ENCODE results near the gene RPS3. TPM values are rescaled to one million over a fixed set of nuclear protein-coding genes. Genes with fewer than 3 reads are reported as not detected.
A peak's percentile ranks its signal among the peaks of the same experiment; 100 is the strongest.

The RPS3 gene
- total RNA-seq, 1 donor from 2014 or later = 1,962 TPM

DNA sequence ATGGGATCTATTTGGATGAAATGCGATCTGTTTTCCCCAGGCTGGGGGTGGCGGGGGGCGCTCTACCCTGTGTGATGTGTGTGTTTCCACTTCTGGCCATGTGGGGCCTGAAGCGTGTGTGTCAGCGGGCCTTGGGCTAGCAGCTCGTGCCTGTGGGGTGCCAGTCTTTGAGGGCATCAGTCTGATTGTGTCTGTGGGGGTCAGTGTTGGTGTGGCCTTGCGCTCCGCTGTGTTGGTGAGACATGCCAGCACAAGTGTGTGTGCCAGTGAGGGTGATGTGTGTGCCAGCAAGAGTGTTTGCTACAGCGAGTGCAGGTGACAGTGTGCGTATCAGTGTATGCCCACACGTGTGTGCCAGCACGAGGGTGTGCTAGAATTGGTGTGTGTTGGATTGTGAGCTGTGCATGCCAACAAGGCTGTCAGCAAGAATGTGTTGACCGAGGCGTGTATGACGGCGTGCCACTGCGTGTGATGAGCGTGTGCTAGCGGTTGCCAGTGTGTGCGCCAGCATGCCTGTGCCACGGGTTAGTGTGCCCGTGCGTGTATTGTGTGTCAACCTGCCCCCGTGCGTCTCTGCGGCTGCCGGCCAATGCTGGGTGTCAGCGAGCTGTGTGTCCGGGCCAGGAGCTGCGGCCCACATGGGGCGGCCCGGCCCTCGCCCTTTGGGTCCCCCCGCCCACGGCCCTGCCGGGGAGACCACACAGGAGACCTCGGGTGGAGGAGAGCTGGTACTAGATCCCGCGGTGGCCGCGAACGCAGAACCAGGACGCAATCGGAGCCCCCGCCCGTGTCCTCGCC is 48.4 kb upstream of the RPS3 start:
- Histone ChIP-seq H3K4me2 (peak overlapping the region; percentile 100), H3K4me3 (peak overlapping the region; percentile 79), H3F3A (ENCODE audit: low read depth) (peaks cover 25% of the 10 kb centered on the region), H2AFZ (replicated peaks) (peak overlapping the region; percentile 99), H3K27ac (no peak overlapping the region), H3K27me3 (peaks cover 35% of the 10 kb centered on the region), H3K9ac (no peak overlapping the region), H3K4me1 (peaks cover 35% of the 10 kb centered on the region), H3K36me3 (no peaks in the 10 kb centered on the region), H3K79me2 (ENCODE audit: low read depth) (no peaks in the 10 kb centered on the region), H4K20me1 (ENCODE audit: low read depth) (no peaks in the 10 kb centered on the region), H3K9me3 (ENCODE audit: low read depth) (no peaks in the 10 kb centered on the region)
- Mint-ChIP-seq H3K36me3 (no peaks in the 10 kb centered on the region), H3K4me1 (peaks cover 29% of the 10 kb centered on the region), H3K9me3 (no peaks in the 10 kb centered on the region), H3K27me3 (ENCODE audit: insufficient read depth, low read depth) (peaks cover 15% of the 10 kb centered on the region), H3K27ac (peak overlapping the region; percentile 94), H3K4me3 (peak overlapping the region; percentile 88)
- TF ChIP-seq, protein P1, sequence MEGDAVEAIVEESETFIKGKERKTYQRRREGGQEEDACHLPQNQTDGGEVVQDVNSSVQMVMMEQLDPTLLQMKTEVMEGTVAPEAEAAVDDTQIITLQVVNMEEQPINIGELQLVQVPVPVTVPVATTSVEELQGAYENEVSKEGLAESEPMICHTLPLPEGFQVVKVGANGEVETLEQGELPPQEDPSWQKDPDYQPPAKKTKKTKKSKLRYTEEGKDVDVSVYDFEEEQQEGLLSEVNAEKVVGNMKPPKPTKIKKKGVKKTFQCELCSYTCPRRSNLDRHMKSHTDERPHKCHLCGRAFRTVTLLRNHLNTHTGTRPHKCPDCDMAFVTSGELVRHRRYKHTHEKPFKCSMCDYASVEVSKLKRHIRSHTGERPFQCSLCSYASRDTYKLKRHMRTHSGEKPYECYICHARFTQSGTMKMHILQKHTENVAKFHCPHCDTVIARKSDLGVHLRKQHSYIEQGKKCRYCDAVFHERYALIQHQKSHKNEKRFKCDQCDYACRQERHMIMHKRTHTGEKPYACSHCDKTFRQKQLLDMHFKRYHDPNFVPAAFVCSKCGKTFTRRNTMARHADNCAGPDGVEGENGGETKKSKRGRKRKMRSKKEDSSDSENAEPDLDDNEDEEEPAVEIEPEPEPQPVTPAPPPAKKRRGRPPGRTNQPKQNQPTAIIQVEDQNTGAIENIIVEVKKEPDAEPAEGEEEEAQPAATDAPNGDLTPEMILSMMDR (IDR thresholded peaks at IDR 0.05) = peak; percentile 24
- TF ChIP-seq EZH2 (IDR thresholded peaks at IDR 0.05) = no peak
- peak; percentile 52 for DNase-seq (ENCODE audit: low spot score)

DNA sequence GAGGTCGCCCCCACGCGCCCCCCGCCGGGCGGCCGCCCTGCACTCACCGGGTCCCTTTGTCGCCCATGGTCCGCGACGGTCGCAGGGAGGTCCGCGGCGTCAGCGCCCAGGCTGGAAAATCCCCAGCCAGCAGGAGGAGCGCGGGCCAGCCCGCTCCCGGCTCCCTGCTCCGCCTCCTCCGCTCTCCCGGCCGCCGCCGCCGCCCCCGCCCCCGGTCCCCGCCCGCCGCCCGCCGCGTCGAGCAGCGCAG is 47.9 kb upstream of the RPS3 start, which contains the start of gene ARRB1:
ARRB1 (minus strand) TSS at position 121 of the 250 bp plus-strand sequence; CDS start at position 67, 54 bp downstream.
- H3K27ac ChIP-seq = no peak within 1 kb of the TSS
- Mint-ChIP-seq H3K4me3 (peak within 1 kb of the TSS; percentile 88), H3K27me3 (ENCODE audit: insufficient read depth, low read depth) (peaks cover 14% of the 10 kb centered on the region), H3K9me3 (no peaks in the 10 kb centered on the region), H3K4me1 (peaks cover 26% of the 10 kb centered on the region), H3K36me3 (no peaks in the 10 kb centered on the region), H3K27ac (peak within 1 kb of the TSS; percentile 94)
- no peaks in the 10 kb centered on the region for H3K36me3 ChIP-seq
- peaks cover 35% of the 10 kb centered on the region for H3K4me1 ChIP-seq
- H4K20me1 ChIP-seq (ENCODE audit: low read depth) = no peaks in the 10 kb centered on the region
- peak within 1 kb of the TSS; percentile 100 for H3K4me2 ChIP-seq
- peaks cover 25% of the 10 kb centered on the region for H3F3A ChIP-seq (ENCODE audit: low read depth)
- H3K4me3 ChIP-seq = peak within 1 kb of the TSS; percentile 79
- no peak within 1 kb of the TSS for H3K9ac ChIP-seq
- no peak for TF ChIP-seq EZH2 (IDR thresholded peaks at IDR 0.05)
- peak; percentile 26 for TF ChIP-seq EZH2phosphoT487 (IDR thresholded peaks at IDR 0.05)
- TF ChIP-seq, protein P1 (IDR thresholded peaks at IDR 0.05) = peak; percentile 17
- H3K27me3 ChIP-seq = peaks cover 37% of the 10 kb centered on the region
- no peaks in the 10 kb centered on the region for H3K9me3 ChIP-seq (ENCODE audit: low read depth)
- H3K79me2 ChIP-seq (ENCODE audit: low read depth) = no peaks in the 10 kb centered on the region
- peak; percentile 83 for DNase-seq (ENCODE audit: low spot score)
- peak within 1 kb of the TSS; percentile 99 for H2AFZ ChIP-seq (replicated peaks)

DNA sequence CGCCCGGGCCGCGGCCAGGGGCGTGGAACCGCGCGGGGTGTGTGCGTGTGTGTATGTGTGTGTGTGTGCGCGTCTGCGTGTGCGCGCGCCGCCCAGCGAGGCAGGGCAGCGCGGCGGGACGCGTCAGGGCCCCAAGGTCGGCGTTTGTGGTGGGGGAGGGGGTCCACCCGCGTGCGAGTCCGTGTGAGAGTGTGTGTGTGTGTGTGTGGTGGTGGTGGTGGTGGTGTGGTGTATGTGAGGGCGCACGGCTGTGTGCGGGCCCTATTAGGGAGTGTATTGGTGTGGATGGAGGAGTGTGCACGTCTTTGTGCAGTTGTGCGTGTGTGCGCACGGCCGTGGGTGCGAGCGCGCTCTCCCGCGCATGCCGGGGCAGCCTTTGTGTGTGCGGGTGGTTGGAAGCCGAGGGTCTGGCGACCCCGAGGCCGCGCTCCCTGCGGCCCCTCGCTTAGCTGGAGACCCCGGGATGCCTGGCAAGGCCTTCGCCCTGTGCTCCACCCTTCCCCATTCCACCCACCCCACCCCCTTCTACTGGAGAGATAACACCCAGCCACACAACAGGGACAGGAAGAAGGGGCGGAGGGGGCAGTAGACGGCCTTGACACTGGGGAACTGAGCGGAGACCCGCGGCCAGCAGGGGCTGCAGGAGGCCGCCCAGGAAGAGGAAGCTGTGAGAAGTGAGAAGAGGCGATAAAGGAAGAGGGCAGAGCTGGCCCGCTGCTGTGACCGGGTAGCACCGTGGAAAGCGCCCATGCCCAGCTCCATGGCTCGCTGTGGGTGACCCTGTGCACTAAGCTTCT is 47.3 kb upstream of the RPS3 start:
- Mint-ChIP-seq H3K9me3 (no peaks in the 10 kb centered on the region), H3K4me3 (peak overlapping the region; percentile 86), H3K4me1 (peaks cover 26% of the 10 kb centered on the region), H3K36me3 (no peaks in the 10 kb centered on the region), H3K27me3 (ENCODE audit: insufficient read depth, low read depth) (peaks cover 18% of the 10 kb centered on the region), H3K27ac (peak overlapping the region; percentile 55)
- Histone ChIP-seq H3K9ac (no peak overlapping the region), H3K27ac (no peak overlapping the region), H3F3A (ENCODE audit: low read depth) (peaks cover 25% of the 10 kb centered on the region), H4K20me1 (ENCODE audit: low read depth) (no peaks in the 10 kb centered on the region), H3K9me3 (ENCODE audit: low read depth) (no peaks in the 10 kb centered on the region), H3K36me3 (no peaks in the 10 kb centered on the region), H3K4me1 (peaks cover 35% of the 10 kb centered on the region), H3K4me2 (peak overlapping the region; percentile 100), H3K27me3 (peaks cover 37% of the 10 kb centered on the region), H3K4me3 (peak overlapping the region; percentile 79), H3K79me2 (ENCODE audit: low read depth) (no peaks in the 10 kb centered on the region), H2AFZ (replicated peaks) (peak overlapping the region; percentile 99)
- DNase-seq (ENCODE audit: low spot score) = peak; percentile 26
- TF ChIP-seq, protein P1 (IDR thresholded peaks at IDR 0.05) = no peak
- TF ChIP-seq EZH2phosphoT487 (IDR thresholded peaks at IDR 0.05) (no peak), EZH2 (IDR thresholded peaks at IDR 0.05) (no peak)

All from neural progenitor cell (in vitro differentiated cells).